Measurements from ENCODE around the gene NEK2.
"Not testable (repeated sequence)": the region's sequence is repeated elsewhere in the genome, so short reads cannot be mapped to it uniquely, and the experiment has no call there.

The NEK2 gene

GRCh38 chr1:211695135-211695816, 19.9 kb upstream of the NEK2 start:
- DNase-seq (ENCODE audit: low read depth), result no peak

- not testable (repeated sequence) for DNase-seq (ENCODE audit: low read depth)
These were observed 18.5 kb upstream of the NEK2 start for GRCh38 chr1:211693911-211694310.

- no peak for DNase-seq (ENCODE audit: low read depth)
These were observed 13.0 kb upstream of the NEK2 start for GRCh38 chr1:211688421-211688820.

GRCh38 chr1:211687462-211688215, 12.2 kb upstream of the NEK2 start:
- no peak for DNase-seq (ENCODE audit: low read depth)

- no peak for DNase-seq (ENCODE audit: low read depth)
These were observed 10.4 kb upstream of the NEK2 start for GRCh38 chr1:211685823-211686222.

- DNase-seq (ENCODE audit: low read depth), result no peak
These were observed 9.4 kb upstream of the NEK2 start for GRCh38 chr1:211684791-211685190.

GRCh38 chr1:211684331-211684730, 8.9 kb upstream of the NEK2 start:
- no peak for DNase-seq (ENCODE audit: low read depth)

GRCh38 chr1:211683396-211684297, 8.2 kb upstream of the NEK2 start:
- DNase-seq (ENCODE audit: low read depth), result no peak

- not testable (repeated sequence) for DNase-seq (ENCODE audit: low read depth)
These were observed 6.8 kb upstream of the NEK2 start for GRCh38 chr1:211682186-211682585.

- DNase-seq (ENCODE audit: low read depth), result peak; percentile 58
These were observed 5.4 kb upstream of the NEK2 start for GRCh38 chr1:211680752-211681327.

GRCh38 chr1:211677659-211678058, 2.2 kb upstream of the NEK2 start:
- DNase-seq (ENCODE audit: low read depth), result no peak

- DNase-seq (ENCODE audit: low read depth), result no peak
These were observed 1.3 kb upstream of the NEK2 start for GRCh38 chr1:211676761-211677160.

GRCh38 chr1:211676106-211676583, 724 bp upstream of the NEK2 start:
- DNase-seq (ENCODE audit: low read depth), result no peak

- DNase-seq (ENCODE audit: low read depth), result no peak
These were observed 8.3 kb downstream of the NEK2 start for GRCh38 chr1:211667065-211667617.

GRCh38 chr1:211660718-211661222, 14.7 kb downstream of the NEK2 start:
- no peak for DNase-seq (ENCODE audit: low read depth)

- DNase-seq (ENCODE audit: low read depth), result no peak
These were observed 18.7 kb downstream of the NEK2 start for GRCh38 chr1:211656728-211657127.

GRCh38 chr1:211654838-211655787, 20.3 kb downstream of the NEK2 start:
- DNase-seq (ENCODE audit: low read depth), result peak; percentile 69

GRCh38 chr1:211653959-211654496, 21.4 kb downstream of the NEK2 start:
- no peak for DNase-seq (ENCODE audit: low read depth)

- DNase-seq (ENCODE audit: low read depth), result no peak
These were observed 22.1 kb downstream of the NEK2 start for GRCh38 chr1:211653293-211653692.

- no peak for DNase-seq (ENCODE audit: low read depth)
These were observed 23.1 kb downstream of the NEK2 start for GRCh38 chr1:211652371-211652770.
